Loucy (cell line): ENCODE data around the gene RWDD1.

Experiments
- H2AFZ ChIP-seq: fragments of 200-600 bp; sonication (generic); 2 replicates; pipeline ENCODE4 v1.6.0; 2016; ENCODE audit warnings: antibody characterized with exemption, mild to moderate bottlenecking, low read length, moderate library complexity
- H3F3A ChIP-seq: fragments of 200-600 bp; 2 replicates; pipeline ENCODE4 v1.6.0; 2016; ENCODE audit warnings: antibody characterized with exemption, low read depth, mild to moderate bottlenecking
- H3K27me3 ChIP-seq: fragments of 200-600 bp; sonication (generic); 2 replicates; pipeline ENCODE4 v1.6.1; 2014; ENCODE audit warnings: low read length, mild to moderate bottlenecking; ENCODE audit not compliant: insufficient read depth, poor library complexity, severe bottlenecking
- H3K36me3 ChIP-seq: fragments of 200-600 bp; sonication (generic); 2 replicates; pipeline ENCODE4 v1.6.1; 2016; ENCODE audit warnings: low read length; ENCODE audit not compliant: insufficient read depth
- H3K4me1 ChIP-seq: fragments of 200-600 bp; sonication (generic); 2 replicates; pipeline ENCODE4 v1.5.1; 2014; ENCODE audit warnings: low read length, mild to moderate bottlenecking; ENCODE audit not compliant: insufficient read depth, poor library complexity, severe bottlenecking
- H3K4me2 ChIP-seq: fragments of 200-600 bp; sonication (generic); 2 replicates; pipeline ENCODE4 v1.6.0; 2014; ENCODE audit warnings: antibody characterized with exemption, low read length, low read depth, mild to moderate bottlenecking; ENCODE audit not compliant: poor library complexity, severe bottlenecking
- H3K4me3 ChIP-seq: fragments of 200-600 bp; sonication (generic); 2 replicates; pipeline ENCODE4 v1.5.1; 2014; ENCODE audit warnings: low read length, mild to moderate bottlenecking, mixed read lengths; ENCODE audit not compliant: poor library complexity, severe bottlenecking
- H3K79me2 ChIP-seq: fragments of 200-600 bp; sonication (generic); 2 replicates; pipeline ENCODE4 v1.6.1; 2014; ENCODE audit warnings: low read length; ENCODE audit not compliant: insufficient read depth
- H3K9ac ChIP-seq: fragments of 200-600 bp; sonication (generic); 2 replicates; pipeline ENCODE4 v1.6.0; 2014; ENCODE audit warnings: mild to moderate bottlenecking, low read depth, low read length, moderate library complexity; ENCODE audit not compliant: poor library complexity, severe bottlenecking
- H3K9me2 ChIP-seq: fragments of 200-600 bp; sonication (generic); replicated peaks from 2 replicates; pipeline ENCODE4 v1.6.1; 2016; ENCODE audit warnings: low read depth, low read length, mixed read lengths
- H3K9me3 ChIP-seq: fragments of 200-600 bp; sonication (generic); 2 replicates; pipeline ENCODE4 v1.6.1; 2014; ENCODE audit warnings: mild to moderate bottlenecking, antibody characterized with exemption, low read length, low read depth; ENCODE audit not compliant: insufficient read depth
- H4K20me1 ChIP-seq: fragments of 200-600 bp; sonication (generic); 2 replicates; pipeline ENCODE4 v1.6.0; 2014; ENCODE audit warnings: antibody characterized with exemption, low read length, mild to moderate bottlenecking; ENCODE audit not compliant: insufficient read depth, poor library complexity, severe bottlenecking
- CTCF ChIP-seq: fragments of 200-600 bp; sonication (generic); conservative IDR thresholded peaks from 2 replicates; pipeline ENCODE4 v1.5.1; 2014; ENCODE audit warnings: mild to moderate bottlenecking, antibody characterized with exemption, low read length
- EZH2phosphoT487 ChIP-seq: fragments of 200-600 bp; IDR thresholded peaks from 2 replicates; pipeline ENCODE4 v1.6.1; 2018; ENCODE audit warnings: antibody characterized with exemption, mild to moderate bottlenecking, moderate library complexity, borderline replicate concordance

The RWDD1 gene

GRCh38 chr6:116570856-116571682 is at the start of gene RWDD1:
Gene RWDD1 (plus strand): TSS chr6:116571504. CDS start chr6:116571583, 79 bp downstream.
- H3K4me2 ChIP-seq = peak within 1 kb of the TSS; percentile 96
- 0 out of 2 replicates have a peak, but pooled peaks have one; percentile 10 for TF ChIP-seq CTCF
- TF ChIP-seq EZH2phosphoT487 = no peak
- H3K4me1 ChIP-seq = peaks cover 43% of the 10 kb centered on the region
- no peaks in the 10 kb centered on the region for H3K36me3 ChIP-seq
- no peaks in the 10 kb centered on the region for H3K27me3 ChIP-seq
- peaks cover 19% of the 10 kb centered on the region for H4K20me1 ChIP-seq
- H3K9me2 ChIP-seq = no peaks in the 10 kb centered on the region
- H3K9me3 ChIP-seq = no peaks in the 10 kb centered on the region
- H3K4me3 ChIP-seq = peak within 1 kb of the TSS; percentile 87
- H3K79me2 ChIP-seq = peaks cover 54% of the 10 kb centered on the region
- no peaks in the 10 kb centered on the region for H3F3A ChIP-seq
- peak within 1 kb of the TSS; percentile 95 for H3K9ac ChIP-seq
- peak within 1 kb of the TSS; percentile 88 for H2AFZ ChIP-seq

DNA sequence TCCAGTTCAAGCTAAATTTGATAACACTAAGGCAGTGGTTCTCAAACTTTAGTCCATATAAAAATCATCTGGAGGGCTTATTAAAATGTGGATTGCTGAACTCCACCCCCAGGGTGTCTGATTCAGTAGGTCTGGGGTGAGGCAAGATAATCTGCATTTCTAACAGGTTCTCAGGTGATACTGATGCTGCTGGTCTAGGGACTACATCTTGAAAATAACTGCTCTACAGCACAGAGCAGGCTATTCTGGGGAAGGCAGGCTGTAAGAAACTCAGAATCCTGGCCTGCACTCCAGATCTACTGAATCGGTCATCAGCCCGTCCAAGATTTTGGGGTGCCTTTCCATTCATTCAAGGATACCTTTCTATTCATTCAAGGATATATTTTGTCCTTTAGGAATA is 48.4 kb upstream of the RWDD1 start:
- no peak overlapping the region for H3K4me3 ChIP-seq
- H3K27me3 ChIP-seq = no peaks in the 10 kb centered on the region
- no peak overlapping the region for H3K4me2 ChIP-seq
- H3K4me1 ChIP-seq = no peaks in the 10 kb centered on the region
- H3K36me3 ChIP-seq = no peaks in the 10 kb centered on the region
- no peaks in the 10 kb centered on the region for H3K79me2 ChIP-seq
- H3K9ac ChIP-seq = no peak overlapping the region
- no peaks in the 10 kb centered on the region for H3K9me3 ChIP-seq
- no peak overlapping the region; the same call in 1 of the 2 replicates for H2AFZ ChIP-seq
- no peaks in the 10 kb centered on the region for H3F3A ChIP-seq
- no peaks in the 10 kb centered on the region for H3K9me2 ChIP-seq
- H4K20me1 ChIP-seq = no peaks in the 10 kb centered on the region
- TF ChIP-seq CTCF (no peak), EZH2phosphoT487 (no peak)

- Histone ChIP-seq H3K9me3 (no peaks in the 10 kb centered on the region), H3F3A (no peaks in the 10 kb centered on the region), H3K79me2 (no peaks in the 10 kb centered on the region), H2AFZ (no peak overlapping the region), H3K4me1 (no peaks in the 10 kb centered on the region), H3K4me2 (no peak overlapping the region), H3K4me3 (no peak overlapping the region), H3K36me3 (no peaks in the 10 kb centered on the region), H3K9ac (no peak overlapping the region), H4K20me1 (no peaks in the 10 kb centered on the region), H3K9me2 (no peaks in the 10 kb centered on the region), H3K27me3 (no peaks in the 10 kb centered on the region)
- no peak for TF ChIP-seq EZH2phosphoT487
- TF ChIP-seq CTCF = no peak
Measured at GRCh38 chr6:116524236-116524635, 47.1 kb upstream of the RWDD1 start.
